Chondrocyte (in vitro differentiated cells): ENCODE measurements around the gene CA12. TPM values are rescaled to one million over a fixed set of nuclear protein-coding genes. Genes with fewer than 3 reads are reported as not detected.

ENCODE experiments used
- DNase-seq: peaks from one replicate; pipeline ENCODE4 v3.0.0; 2021; ENCODE audit warnings: mixed read lengths, low spot score
- H3K27ac Mint-ChIP-seq: one replicate; pipeline ENCODE4 v1.8.0; 2021; ENCODE audit warnings: mild to moderate bottlenecking, moderate library complexity, mixed read lengths; ENCODE audit not compliant: unreplicated experiment
- H3K27me3 Mint-ChIP-seq: 2 replicates; pipeline ENCODE4 v1.8.0; 2021; ENCODE audit warnings: low read depth, mixed read lengths
- H3K36me3 Mint-ChIP-seq: 2 replicates; pipeline ENCODE4 v1.8.0; 2021; ENCODE audit warnings: low read depth, mixed read lengths
- H3K4me1 Mint-ChIP-seq: 2 replicates; pipeline ENCODE4 v1.8.0; 2021; ENCODE audit warnings: low read depth, mild to moderate bottlenecking, mixed read lengths
- H3K4me3 Mint-ChIP-seq: one replicate; pipeline ENCODE4 v1.8.0; 2021; ENCODE audit warnings: mild to moderate bottlenecking, moderate library complexity, mixed read lengths; ENCODE audit not compliant: unreplicated experiment
- H3K9me3 Mint-ChIP-seq: 2 replicates; pipeline ENCODE4 v1.8.0; 2021; ENCODE audit warnings: low read depth, mixed read lengths
- total RNA-seq: library from RNA; stranded (reverse); gene quantifications from 3 replicates; pipeline ENCODE4 v1.2.1, GENCODE V29; 2021
- TF ChIP-seq, protein P1 (sequence below): fragments of 200-600 bp; sonication (generic); IDR thresholded peaks from 2 replicates; pipeline ENCODE4 v1.5.0; 2021; ENCODE audit warnings: antibody characterized with exemption, mild to moderate bottlenecking, moderate library complexity

CA12 gene
- total RNA-seq, 1 donor from 2014 or later = 6.9 TPM

DNA sequence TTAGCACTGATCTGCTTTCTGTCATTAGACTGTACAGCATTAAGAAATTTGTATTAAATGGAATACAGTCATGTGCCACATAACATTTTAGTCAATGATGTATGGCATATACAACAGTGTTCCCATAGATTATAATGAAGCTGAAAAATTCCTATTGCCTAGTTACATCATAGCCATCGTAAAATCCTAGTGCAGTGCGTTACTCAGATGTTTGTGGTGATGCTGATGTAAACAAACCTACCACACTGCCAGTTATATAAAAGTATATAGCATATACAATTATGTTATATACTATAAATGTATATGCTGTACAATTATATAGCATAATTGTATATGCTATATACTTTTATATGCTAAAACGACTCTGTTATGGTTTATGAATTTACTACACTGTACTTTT, 62.6 kb downstream of the CA12 start:
- TF ChIP-seq, protein P1, sequence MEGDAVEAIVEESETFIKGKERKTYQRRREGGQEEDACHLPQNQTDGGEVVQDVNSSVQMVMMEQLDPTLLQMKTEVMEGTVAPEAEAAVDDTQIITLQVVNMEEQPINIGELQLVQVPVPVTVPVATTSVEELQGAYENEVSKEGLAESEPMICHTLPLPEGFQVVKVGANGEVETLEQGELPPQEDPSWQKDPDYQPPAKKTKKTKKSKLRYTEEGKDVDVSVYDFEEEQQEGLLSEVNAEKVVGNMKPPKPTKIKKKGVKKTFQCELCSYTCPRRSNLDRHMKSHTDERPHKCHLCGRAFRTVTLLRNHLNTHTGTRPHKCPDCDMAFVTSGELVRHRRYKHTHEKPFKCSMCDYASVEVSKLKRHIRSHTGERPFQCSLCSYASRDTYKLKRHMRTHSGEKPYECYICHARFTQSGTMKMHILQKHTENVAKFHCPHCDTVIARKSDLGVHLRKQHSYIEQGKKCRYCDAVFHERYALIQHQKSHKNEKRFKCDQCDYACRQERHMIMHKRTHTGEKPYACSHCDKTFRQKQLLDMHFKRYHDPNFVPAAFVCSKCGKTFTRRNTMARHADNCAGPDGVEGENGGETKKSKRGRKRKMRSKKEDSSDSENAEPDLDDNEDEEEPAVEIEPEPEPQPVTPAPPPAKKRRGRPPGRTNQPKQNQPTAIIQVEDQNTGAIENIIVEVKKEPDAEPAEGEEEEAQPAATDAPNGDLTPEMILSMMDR = no peak
- Mint-ChIP-seq H3K27ac (no peak overlapping the region), H3K4me3 (no peak overlapping the region), H3K4me1 (peaks cover 11% of the 10 kb centered on the region), H3K9me3 (no peaks in the 10 kb centered on the region), H3K27me3 (no peaks in the 10 kb centered on the region), H3K36me3 (no peaks in the 10 kb centered on the region)
- DNase-seq = no peak

DNA sequence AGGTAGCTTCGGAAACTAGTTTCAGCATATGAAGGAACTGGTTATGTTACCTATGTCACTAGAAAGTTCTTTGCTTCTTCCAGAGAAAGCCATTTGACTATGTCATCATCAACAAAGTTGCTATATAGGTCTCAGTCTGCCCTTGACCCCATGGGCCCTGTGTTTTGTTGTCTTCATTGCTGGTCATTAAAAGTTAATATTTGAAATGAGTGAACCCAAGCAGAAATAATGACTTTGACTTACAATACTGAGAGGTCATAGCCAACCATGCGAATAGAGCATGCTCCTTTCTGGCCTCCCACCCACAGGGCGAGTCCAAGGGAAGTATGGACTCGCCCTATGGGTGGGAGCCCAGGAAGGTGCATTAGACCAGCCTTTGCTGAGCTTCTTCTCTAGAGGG, 63.3 kb downstream of the CA12 start:
- Mint-ChIP-seq H3K27me3 (no peaks in the 10 kb centered on the region), H3K4me3 (no peak overlapping the region), H3K27ac (no peak overlapping the region), H3K4me1 (peaks cover 4% of the 10 kb centered on the region), H3K9me3 (no peaks in the 10 kb centered on the region), H3K36me3 (no peaks in the 10 kb centered on the region)
- TF ChIP-seq, protein P1 = no peak
- DNase-seq = no peak

DNA sequence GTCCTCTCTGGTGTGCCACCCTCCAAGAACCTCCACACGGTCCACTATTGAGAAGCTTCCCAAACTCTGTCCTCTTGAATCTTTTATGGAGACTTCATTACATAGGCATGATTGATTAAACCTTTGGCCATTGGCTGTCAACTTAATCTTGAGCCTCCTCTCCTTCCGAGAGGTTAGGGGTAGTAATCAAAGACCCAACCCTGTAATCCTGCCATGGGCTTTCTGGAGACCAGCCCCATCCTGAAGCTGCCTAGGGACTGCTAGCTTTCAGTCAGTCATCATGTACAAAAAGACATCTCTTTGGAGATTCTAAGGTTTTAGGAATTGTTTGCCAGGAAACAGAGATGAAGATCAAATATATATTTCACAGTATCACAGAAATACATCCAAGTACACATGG, 67.2 kb downstream of the CA12 start:
- TF ChIP-seq, protein P1 = no peak
- no peak for DNase-seq
- no peaks in the 10 kb centered on the region for H3K4me1 Mint-ChIP-seq
- H3K4me3 Mint-ChIP-seq = no peak overlapping the region
- no peak overlapping the region for H3K27ac Mint-ChIP-seq
- H3K9me3 Mint-ChIP-seq = no peaks in the 10 kb centered on the region
- H3K27me3 Mint-ChIP-seq = no peaks in the 10 kb centered on the region
- peaks cover 5% of the 10 kb centered on the region for H3K36me3 Mint-ChIP-seq

DNA sequence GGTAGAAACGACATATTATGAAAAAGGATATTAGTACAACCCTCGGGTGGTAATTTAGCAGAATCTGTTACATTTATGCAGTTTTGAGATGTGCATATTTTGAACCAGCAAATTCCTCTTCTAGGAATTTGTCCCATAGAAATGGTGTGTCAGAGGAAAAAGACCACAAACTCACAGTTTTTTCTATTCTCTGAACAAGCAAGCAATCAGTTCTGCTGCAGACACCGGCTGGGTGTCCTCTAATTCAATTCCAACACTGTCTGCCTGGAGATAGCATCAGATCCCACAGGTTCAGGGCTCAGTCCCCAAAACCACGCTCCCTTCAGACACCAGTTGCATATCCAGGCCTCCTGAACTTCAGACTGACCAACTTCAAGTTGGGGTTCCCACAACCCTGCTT, 67.8 kb downstream of the CA12 start:
- no peaks in the 10 kb centered on the region for H3K4me1 Mint-ChIP-seq
- H3K9me3 Mint-ChIP-seq = no peaks in the 10 kb centered on the region
- no peaks in the 10 kb centered on the region for H3K27me3 Mint-ChIP-seq
- peaks cover 5% of the 10 kb centered on the region for H3K36me3 Mint-ChIP-seq
- no peak for DNase-seq
- TF ChIP-seq, protein P1 = no peak
- no peak overlapping the region for H3K4me3 Mint-ChIP-seq
- no peak overlapping the region for H3K27ac Mint-ChIP-seq

DNA sequence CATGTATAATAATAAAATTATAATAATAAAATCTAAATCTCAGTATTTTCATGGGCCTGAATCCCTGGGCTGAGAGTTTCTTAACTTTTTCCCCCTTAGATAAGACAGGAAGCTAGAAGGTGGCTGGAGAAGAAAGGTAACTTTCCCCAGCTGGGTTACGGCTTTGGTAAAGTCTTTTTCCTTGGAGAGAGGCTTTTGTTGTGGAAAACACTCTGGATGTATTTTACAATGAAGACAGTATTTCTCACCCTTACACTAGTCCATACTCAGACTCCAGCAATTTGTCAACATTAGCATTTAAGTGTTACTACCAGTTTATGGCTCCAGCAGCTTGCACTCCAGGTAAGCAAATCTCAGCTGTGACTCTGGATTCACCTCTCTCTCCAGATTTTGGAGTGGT, 69.4 kb downstream of the CA12 start:
- Mint-ChIP-seq H3K36me3 (peaks cover 5% of the 10 kb centered on the region), H3K9me3 (no peaks in the 10 kb centered on the region), H3K4me1 (no peaks in the 10 kb centered on the region), H3K27me3 (no peaks in the 10 kb centered on the region), H3K4me3 (no peak overlapping the region), H3K27ac (no peak overlapping the region)
- TF ChIP-seq, protein P1 = no peak
- no peak for DNase-seq
